Fibroblast of lung (primary cell): ENCODE results near the gene NUP210. TPM values are rescaled to one million over a fixed set of nuclear protein-coding genes. Genes with fewer than 3 reads are reported as not detected.

Source experiments
- DNase-seq, 2 donors: peaks; one replicate each; pipeline versions ENCODE4 v3.0.0 to v3.0.0-alpha.2; 2010; ENCODE audit warnings: low read depth in 2 of 2
- H2AFZ ChIP-seq: 2 replicates; pipeline ENCODE4 v1.5.1; 2012; ENCODE audit warnings: low read length, control low read depth, inconsistent platforms
- H3K27ac ChIP-seq: 2 replicates; pipeline ENCODE4 v1.5.1; 2011; ENCODE audit warnings: low read length, control low read depth; ENCODE audit not compliant: insufficient read depth
- H3K27me3 ChIP-seq: 2 replicates; pipeline ENCODE4 v1.5.1; 2011; ENCODE audit warnings: mild to moderate bottlenecking, low read length; ENCODE audit not compliant: control insufficient read depth, insufficient read depth
- H3K36me3 ChIP-seq: 2 replicates; pipeline ENCODE4 v1.5.1; 2011; ENCODE audit warnings: low read length; ENCODE audit not compliant: control insufficient read depth, insufficient read depth
- H3K4me1 ChIP-seq: 2 replicates; pipeline ENCODE4 v1.5.1; 2011; ENCODE audit warnings: low read length; ENCODE audit not compliant: control insufficient read depth, insufficient read depth; ENCODE audit errors: extremely low read depth
- H3K4me2 ChIP-seq: 2 replicates; pipeline ENCODE4 v1.5.1; 2011; ENCODE audit warnings: low read length, control low read depth; ENCODE audit not compliant: insufficient read depth; ENCODE audit errors: extremely low read depth
- H3K4me3 ChIP-seq, 4 experiments: fragments of 200-600 bp in 1 of 4; sonication (generic) in 1 of 4; replicated peaks in 1 of 4; 2 replicates each; pipeline ENCODE4 v1.5.1; 2011 to 2016; ENCODE audit warnings: low read length in 4 of 4, low read depth in 3 of 4, mild to moderate bottlenecking in 3 of 4, control low read depth in 2 of 4, inconsistent platforms in 1 of 4, mixed read lengths in 1 of 4; ENCODE audit not compliant: insufficient read depth in 1 of 4; ENCODE audit errors: control extremely low read depth in 1 of 4
- H3K79me2 ChIP-seq: 2 replicates; pipeline ENCODE4 v1.5.1; 2012; ENCODE audit warnings: mild to moderate bottlenecking, low read length, inconsistent platforms; ENCODE audit not compliant: control insufficient read depth, insufficient read depth
- H3K9ac ChIP-seq: 2 replicates; pipeline ENCODE4 v1.5.1; 2011; ENCODE audit warnings: mild to moderate bottlenecking, low read length, control low read depth; ENCODE audit not compliant: insufficient read depth
- H3K9me3 ChIP-seq: 2 replicates; pipeline ENCODE4 v1.5.1; 2012; ENCODE audit warnings: low read depth, low read length; ENCODE audit not compliant: control insufficient read depth, insufficient read depth
- H4K20me1 ChIP-seq: 2 replicates; pipeline ENCODE4 v1.5.1; 2011; ENCODE audit warnings: low read length; ENCODE audit not compliant: control insufficient read depth, insufficient read depth; ENCODE audit errors: extremely low read depth
- EZH2 ChIP-seq: IDR thresholded peaks from 2 replicates; pipeline ENCODE4 v1.5.1; 2012; ENCODE audit warnings: low read length, control low read depth, mild to moderate bottlenecking; ENCODE audit errors: missing control alignments
- polyA plus RNA-seq, 2 donors: library from polyadenylated mRNA; depleted of rRNA in 1 of 2; stranded (reverse) in 1 of 2; unstranded in 1 of 2; fragments of >200 nt; gene quantifications; 2 replicates each; pipeline ENCODE4 v1.2.1, GENCODE V29; 2011 to 2012; ENCODE audit warnings: missing spikeins in 1 of 2
- total RNA-seq: library from RNA; depleted of rRNA; stranded (reverse); fragments of >200 nt; gene quantifications from 2 replicates; pipeline ENCODE4 v1.2.1, GENCODE V29; 2014
- TF ChIP-seq, protein P1 (sequence below), 2 donors: IDR thresholded peaks in 1 of 2; conservative IDR thresholded peaks in 1 of 2; 1 replicate in 1 of 2; 2 replicates in 1 of 2; pipeline ENCODE4 v1.5.1; 2011 to 2012; ENCODE audit warnings: low read length in 2 of 2, control low read depth in 1 of 2, inconsistent platforms in 1 of 2, low read depth in 1 of 2, mild to moderate bottlenecking in 1 of 2

The NUP210 gene
- total and polyA plus RNA-seq, 2 donors (not counting 1 experiment from before 2014, with no cell fraction given): 0.09 to 0.33 TPM

DNA sequence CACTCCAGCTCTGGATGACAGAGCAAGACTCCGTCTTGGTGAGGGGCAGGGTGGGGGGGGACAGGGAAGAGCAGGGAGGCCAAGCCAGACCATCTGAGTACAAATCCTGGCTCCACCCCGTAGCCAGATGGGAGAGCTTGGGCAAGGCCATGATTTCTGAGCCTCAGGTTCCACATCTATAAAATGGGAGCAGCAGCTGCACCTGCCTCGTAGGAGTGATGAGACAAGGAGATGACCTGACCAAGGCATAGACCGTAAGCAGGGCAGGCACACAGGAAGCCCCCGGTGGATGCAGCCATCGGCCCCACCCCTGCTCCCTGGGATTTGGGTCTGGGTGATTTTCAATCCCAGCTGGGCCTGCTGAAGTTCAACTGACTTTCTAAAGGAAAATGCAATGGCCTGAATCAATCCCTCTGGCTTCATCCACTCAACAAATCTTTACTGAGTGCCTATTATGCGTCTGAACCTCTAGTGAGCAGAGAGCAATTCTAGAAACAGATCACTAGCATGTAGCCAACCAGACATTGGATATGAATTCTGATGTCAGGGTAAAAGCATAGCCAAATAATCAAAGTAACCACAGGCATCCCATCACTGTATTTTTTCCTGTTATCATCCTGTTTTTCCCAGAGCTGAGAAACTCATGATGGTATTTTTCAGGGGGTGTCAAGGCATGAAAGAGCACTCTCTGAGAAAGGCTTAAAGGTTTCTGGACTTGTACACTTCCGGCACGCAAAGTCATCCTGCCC, 141.2 kb downstream of the NUP210 start:
- no peak overlapping the region for H3K9ac ChIP-seq
- H3K4me1 ChIP-seq: no peaks in the 10 kb centered on the region
- H3K4me3 ChIP-seq: no peak overlapping the region
- H3K9me3 ChIP-seq: no peaks in the 10 kb centered on the region
- peaks cover 24% of the 10 kb centered on the region for H3K27me3 ChIP-seq
- no peak overlapping the region for H3K4me2 ChIP-seq
- no peak for TF ChIP-seq EZH2
- TF ChIP-seq, protein P1, sequence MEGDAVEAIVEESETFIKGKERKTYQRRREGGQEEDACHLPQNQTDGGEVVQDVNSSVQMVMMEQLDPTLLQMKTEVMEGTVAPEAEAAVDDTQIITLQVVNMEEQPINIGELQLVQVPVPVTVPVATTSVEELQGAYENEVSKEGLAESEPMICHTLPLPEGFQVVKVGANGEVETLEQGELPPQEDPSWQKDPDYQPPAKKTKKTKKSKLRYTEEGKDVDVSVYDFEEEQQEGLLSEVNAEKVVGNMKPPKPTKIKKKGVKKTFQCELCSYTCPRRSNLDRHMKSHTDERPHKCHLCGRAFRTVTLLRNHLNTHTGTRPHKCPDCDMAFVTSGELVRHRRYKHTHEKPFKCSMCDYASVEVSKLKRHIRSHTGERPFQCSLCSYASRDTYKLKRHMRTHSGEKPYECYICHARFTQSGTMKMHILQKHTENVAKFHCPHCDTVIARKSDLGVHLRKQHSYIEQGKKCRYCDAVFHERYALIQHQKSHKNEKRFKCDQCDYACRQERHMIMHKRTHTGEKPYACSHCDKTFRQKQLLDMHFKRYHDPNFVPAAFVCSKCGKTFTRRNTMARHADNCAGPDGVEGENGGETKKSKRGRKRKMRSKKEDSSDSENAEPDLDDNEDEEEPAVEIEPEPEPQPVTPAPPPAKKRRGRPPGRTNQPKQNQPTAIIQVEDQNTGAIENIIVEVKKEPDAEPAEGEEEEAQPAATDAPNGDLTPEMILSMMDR (conservative IDR thresholded peaks at IDR 0.05 in 1 of 2, IDR thresholded peaks at IDR 0.05 in 1 of 2; ENCODE audit: low read depth in 1 of 2, low read length in 2 of 2): no peak
- H4K20me1 ChIP-seq: no peaks in the 10 kb centered on the region
- no peaks in the 10 kb centered on the region for H3K79me2 ChIP-seq
- no peak overlapping the region for H3K27ac ChIP-seq
- no peaks in the 10 kb centered on the region for H3K36me3 ChIP-seq
- DNase-seq: peak in 1 of 2 donors; percentile 57
- H2AFZ ChIP-seq: no peak overlapping the region

DNA sequence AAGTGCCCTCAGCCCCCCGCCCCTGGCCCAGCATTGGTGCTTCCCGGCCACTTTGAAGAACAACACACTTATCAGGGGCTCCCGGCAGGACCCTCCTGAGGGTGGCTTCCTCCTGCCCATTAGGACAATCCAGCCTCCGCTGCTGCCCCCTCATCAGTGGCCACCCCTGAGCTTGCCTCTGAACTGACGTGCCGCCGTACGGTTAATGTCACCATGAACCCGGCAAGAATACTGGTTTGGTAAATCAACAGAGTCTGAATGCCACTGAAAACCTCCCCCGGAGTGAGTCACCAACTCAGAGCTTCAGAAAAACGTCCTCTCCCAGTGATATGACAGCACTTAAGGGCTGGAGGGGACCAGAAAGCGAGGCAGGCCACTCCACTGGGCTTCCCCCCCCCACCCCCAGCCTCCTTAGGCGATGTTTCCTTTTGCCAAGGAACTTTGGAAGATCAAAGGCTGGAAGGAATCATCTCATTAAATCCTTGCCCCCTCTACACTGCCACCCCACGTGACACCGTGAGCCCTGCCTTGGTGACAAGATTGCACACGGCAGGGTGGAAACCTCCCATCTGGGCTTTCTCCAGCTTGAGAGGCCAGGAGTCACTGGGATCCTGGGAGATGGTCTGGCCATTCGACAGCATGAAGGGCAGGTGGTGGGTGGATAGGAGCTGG, 142.1 kb downstream of the NUP210 start:
- no peak overlapping the region for H2AFZ ChIP-seq
- H3K79me2 ChIP-seq: no peaks in the 10 kb centered on the region
- no peak overlapping the region for H3K9ac ChIP-seq
- peaks cover 16% of the 10 kb centered on the region for H3K27me3 ChIP-seq
- no peaks in the 10 kb centered on the region for H3K36me3 ChIP-seq
- peak in 1 of 2 donors; percentile 32 for DNase-seq
- H3K4me3 ChIP-seq: no peak overlapping the region
- no peak for TF ChIP-seq EZH2
- TF ChIP-seq, protein P1 (conservative IDR thresholded peaks at IDR 0.05 in 1 of 2, IDR thresholded peaks at IDR 0.05 in 1 of 2; ENCODE audit: low read depth in 1 of 2, low read length in 2 of 2): no peak
- no peaks in the 10 kb centered on the region for H3K4me1 ChIP-seq
- no peaks in the 10 kb centered on the region for H3K9me3 ChIP-seq
- H3K4me2 ChIP-seq: no peak overlapping the region
- no peak overlapping the region for H3K27ac ChIP-seq
- H4K20me1 ChIP-seq: no peaks in the 10 kb centered on the region

DNA sequence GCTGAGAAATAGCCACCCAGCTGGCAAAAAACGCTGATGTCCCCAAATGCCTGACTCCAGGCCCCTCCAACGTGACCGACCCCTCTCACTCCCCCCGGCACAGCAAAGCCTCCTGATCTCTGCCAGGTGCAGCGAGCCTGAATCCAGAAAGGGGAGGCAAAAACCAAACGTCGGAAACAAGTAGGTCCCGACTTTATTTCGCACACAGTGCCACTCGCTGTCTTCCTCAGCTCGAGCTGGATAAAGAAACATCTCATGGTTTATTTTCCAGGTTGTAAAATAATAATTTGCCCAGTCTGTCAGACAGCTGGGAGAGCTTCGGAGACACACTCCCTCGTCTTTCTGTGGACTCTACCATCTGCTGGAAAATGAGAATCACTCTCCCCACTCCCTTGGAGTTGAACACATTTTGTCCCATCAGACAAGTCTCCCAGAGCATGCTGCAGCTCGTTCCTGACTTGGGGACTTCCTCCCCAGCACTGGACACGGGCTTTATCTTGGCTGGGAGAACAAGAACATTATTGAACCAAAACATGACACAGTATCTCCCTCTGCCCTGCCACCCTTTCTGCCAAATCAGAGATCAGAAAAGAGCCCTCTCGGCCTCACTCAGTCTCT, 142.8 kb downstream of the NUP210 start:
- no peaks in the 10 kb centered on the region for H3K79me2 ChIP-seq
- H3K9me3 ChIP-seq: no peaks in the 10 kb centered on the region
- no peaks in the 10 kb centered on the region for H3K4me1 ChIP-seq
- no peak overlapping the region for H3K4me3 ChIP-seq
- no peak overlapping the region for H3K4me2 ChIP-seq
- H3K36me3 ChIP-seq: no peaks in the 10 kb centered on the region
- TF ChIP-seq, protein P1 (conservative IDR thresholded peaks at IDR 0.05 in 1 of 2, IDR thresholded peaks at IDR 0.05 in 1 of 2; ENCODE audit: low read depth in 1 of 2, low read length in 2 of 2): no peak
- TF ChIP-seq EZH2: no peak
- H3K27ac ChIP-seq: no peak overlapping the region
- no peak for DNase-seq
- peaks cover 15% of the 10 kb centered on the region for H3K27me3 ChIP-seq
- H4K20me1 ChIP-seq: no peaks in the 10 kb centered on the region
- H2AFZ ChIP-seq: no peak overlapping the region
- H3K9ac ChIP-seq: no peak overlapping the region
